ENCODE results near the gene ZNF778. TPM values are rescaled to one million over a fixed set of nuclear protein-coding genes. Genes with fewer than 3 reads are reported as not detected.

Gene ZNF778
- total and polyA plus RNA-seq, 2 of the 13 experiments (the other 11 are each of a cell fraction or from before 2014, with no cell fraction given) = 3.8 to 7.2 TPM

- TF ChIP-seq ZNF503 (CRISPR knock-in tag; IDR thresholded peaks at IDR 0.05) (no peak), ZNF451 (CRISPR knock-in tag; IDR thresholded peaks at IDR 0.05) (peak; percentile 89; the same call in 1 of the 2 replicates), KAT2B (IDR thresholded peaks at IDR 0.05; ENCODE audit: borderline replicate concordance, low read depth, low read length) (no peak), FOSL2 (CRISPR knock-in tag; IDR thresholded peaks at IDR 0.05) (no peak), CSRNP2 (CRISPR knock-in tag; conservative IDR thresholded peaks at IDR 0.05; ENCODE audit: low read depth) (0 out of 2 replicates have a peak, but pooled peaks have one; percentile 13), SAP130 (CRISPR knock-in tag; IDR thresholded peaks at IDR 0.05; ENCODE audit: low read depth) (peak; percentile 75; the same call in 1 of the 2 replicates), FOXK2 (IDR thresholded peaks at IDR 0.05) (no peak), PAWR (CRISPR knock-in tag; IDR thresholded peaks at IDR 0.05; ENCODE audit: borderline replicate concordance) (no peak), ZNF510 (CRISPR knock-in tag; IDR thresholded peaks at IDR 0.05; ENCODE audit: low read depth) (no peak)
- TF ChIP-seq, protein P1, sequence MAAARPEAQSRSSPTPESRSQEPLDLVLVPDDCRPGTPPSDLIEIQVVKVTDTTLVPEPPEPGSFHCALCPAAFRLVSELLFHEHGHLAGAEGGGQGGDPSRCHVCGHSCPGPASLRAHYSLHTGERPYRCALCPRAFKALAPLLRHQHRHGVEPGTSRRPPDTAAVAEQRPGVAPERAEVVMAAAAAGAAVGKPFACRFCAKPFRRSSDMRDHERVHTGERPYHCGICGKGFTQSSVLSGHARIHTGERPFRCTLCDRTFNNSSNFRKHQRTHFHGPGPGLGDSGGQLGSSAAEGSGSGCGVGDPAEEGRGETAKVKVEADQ (CRISPR knock-in tag; IDR thresholded peaks at IDR 0.05; ENCODE audit: borderline replicate concordance) = no peak; the same call in 1 of the 2 replicates
- TF ChIP-seq, protein P2, sequence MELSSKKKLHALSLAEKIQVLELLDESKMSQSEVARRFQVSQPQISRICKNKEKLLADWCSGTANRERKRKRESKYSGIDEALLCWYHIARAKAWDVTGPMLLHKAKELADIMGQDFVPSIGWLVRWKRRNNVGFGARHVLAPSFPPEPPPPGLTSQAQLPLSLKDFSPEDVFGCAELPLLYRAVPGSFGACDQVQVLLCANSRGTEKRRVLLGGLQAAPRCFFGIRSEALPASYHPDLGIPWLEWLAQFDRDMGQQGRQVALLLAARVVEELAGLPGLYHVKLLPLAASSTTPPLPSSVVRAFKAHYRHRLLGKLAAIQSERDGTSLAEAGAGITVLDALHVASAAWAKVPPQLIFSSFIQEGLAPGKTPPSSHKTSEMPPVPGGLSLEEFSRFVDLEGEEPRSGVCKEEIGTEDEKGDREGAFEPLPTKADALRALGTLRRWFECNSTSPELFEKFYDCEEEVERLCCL (CRISPR knock-in tag; IDR thresholded peaks at IDR 0.05; ENCODE audit: borderline replicate concordance) = no peak
- TF ChIP-seq, protein P3, sequence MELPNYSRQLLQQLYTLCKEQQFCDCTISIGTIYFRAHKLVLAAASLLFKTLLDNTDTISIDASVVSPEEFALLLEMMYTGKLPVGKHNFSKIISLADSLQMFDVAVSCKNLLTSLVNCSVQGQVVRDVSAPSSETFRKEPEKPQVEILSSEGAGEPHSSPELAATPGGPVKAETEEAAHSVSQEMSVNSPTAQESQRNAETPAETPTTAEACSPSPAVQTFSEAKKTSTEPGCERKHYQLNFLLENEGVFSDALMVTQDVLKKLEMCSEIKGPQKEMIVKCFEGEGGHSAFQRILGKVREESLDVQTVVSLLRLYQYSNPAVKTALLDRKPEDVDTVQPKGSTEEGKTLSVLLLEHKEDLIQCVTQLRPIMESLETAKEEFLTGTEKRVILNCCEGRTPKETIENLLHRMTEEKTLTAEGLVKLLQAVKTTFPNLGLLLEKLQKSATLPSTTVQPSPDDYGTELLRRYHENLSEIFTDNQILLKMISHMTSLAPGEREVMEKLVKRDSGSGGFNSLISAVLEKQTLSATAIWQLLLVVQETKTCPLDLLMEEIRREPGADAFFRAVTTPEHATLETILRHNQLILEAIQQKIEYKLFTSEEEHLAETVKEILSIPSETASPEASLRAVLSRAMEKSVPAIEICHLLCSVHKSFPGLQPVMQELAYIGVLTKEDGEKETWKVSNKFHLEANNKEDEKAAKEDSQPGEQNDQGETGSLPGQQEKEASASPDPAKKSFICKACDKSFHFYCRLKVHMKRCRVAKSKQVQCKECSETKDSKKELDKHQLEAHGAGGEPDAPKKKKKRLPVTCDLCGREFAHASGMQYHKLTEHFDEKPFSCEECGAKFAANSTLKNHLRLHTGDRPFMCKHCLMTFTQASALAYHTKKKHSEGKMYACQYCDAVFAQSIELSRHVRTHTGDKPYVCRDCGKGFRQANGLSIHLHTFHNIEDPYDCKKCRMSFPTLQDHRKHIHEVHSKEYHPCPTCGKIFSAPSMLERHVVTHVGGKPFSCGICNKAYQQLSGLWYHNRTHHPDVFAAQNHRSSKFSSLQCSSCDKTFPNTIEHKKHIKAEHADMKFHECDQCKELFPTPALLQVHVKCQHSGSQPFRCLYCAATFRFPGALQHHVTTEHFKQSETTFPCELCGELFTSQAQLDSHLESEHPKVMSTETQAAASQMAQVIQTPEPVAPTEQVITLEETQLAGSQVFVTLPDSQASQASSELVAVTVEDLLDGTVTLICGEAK (IDR thresholded peaks at IDR 0.05) = no peak
- TF ChIP-seq, protein P3 (CRISPR knock-in tag; IDR thresholded peaks at IDR 0.05) = peak; percentile 86
Measured at GRCh38 chr16:89191033-89191900, 26.2 kb upstream of the ZNF778 start (continued).

Data from HepG2 (cell line).